ENCODE measurements around the gene PPP3CA.

- TF ChIP-seq CTCF (IDR thresholded peaks at IDR 0.05) = no peak
- TF ChIP-seq POLR2A (IDR thresholded peaks at IDR 0.05) = no peak
Observed at GRCh38 chr4:101307899-101308298, 39.4 kb downstream of the PPP3CA start.
